Cardiac fibroblast (primary cell): Measurements from ENCODE around the gene CYTIP.

Source experiments
- DNase-seq, 2 donors: peaks; one replicate each; pipeline versions ENCODE4 v3.0.0 to v3.0.0-alpha.2; 2010; ENCODE audit warnings: low read depth in 2 of 2
- H3K4me3 ChIP-seq, 2 donors: replicated peaks in 1 of 2; 1 replicate in 1 of 2; 2 replicates in 1 of 2; pipeline ENCODE4 v1.5.1; 2011; ENCODE audit warnings: low read depth in 2 of 2, low read length in 2 of 2, mild to moderate bottlenecking in 2 of 2, moderate library complexity in 1 of 2
- CTCF ChIP-seq: IDR thresholded peaks from one replicate; pipeline ENCODE4 v1.5.1; 2011; ENCODE audit warnings: low read depth, mild to moderate bottlenecking, low read length, inconsistent platforms

CYTIP gene

DNA sequence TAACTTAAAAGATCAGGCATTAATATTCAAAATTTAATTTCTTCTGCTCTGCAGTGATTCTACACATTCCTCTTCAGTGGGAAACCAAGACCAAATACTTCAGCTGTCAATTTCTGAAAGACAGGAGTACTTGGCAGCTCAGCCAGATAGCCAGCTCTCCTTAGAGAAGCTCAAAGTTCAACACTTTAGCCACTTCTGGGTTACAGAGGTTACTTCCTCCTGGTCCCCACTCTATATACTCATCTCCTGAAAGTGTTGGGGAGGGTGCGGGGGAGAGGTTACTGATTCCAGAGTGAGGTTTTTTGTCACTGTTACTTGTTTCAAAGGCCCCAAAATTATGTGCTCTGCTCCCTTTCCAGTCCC lies 4.1 kb downstream of the CYTIP start:
- no peak overlapping the region for H3K4me3 ChIP-seq
- no peak for TF ChIP-seq CTCF
- no peak for DNase-seq

DNA sequence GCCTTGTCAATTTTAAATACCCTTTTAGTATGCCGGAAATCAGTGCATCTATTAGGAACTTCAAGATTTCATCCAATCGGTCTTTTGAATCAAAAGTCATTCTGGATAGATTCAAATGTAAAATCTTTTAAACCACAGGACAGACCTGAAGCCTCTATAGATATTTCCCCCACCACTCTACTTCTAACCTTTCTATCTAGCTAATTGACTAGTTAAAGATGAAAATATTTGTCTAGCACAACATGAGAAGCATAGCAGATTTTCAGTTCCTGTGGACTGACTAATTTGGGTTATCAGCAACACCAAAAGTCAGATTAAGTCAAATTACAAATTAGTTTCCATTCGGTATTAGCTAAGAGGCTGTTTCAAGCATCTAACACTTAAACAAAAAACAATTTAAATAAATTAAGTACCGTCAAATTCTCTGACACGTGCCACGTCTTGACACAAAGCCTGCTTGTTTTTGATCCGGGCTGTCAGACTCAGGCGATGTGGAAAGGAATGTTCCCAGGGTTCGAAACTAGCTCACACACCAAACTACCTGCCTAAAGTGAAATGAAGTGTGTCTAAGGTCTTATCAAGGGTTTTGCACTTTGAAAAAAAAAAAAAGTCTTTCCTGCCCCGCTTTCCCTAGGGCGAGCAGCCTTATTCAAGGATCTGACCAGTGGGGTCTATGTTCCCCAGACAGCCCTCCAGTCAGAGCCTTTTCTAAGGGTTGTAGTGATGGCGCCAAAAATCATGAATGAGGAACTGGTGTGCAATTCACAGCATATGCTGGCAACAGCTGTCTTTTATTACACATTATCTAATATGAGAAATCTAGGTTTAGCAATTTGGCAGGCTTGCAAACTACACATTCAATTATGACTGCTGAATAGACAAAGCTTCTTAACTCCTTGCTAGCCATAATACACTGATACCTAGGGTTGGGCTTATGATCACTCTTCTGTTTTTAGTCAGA lies 4.7 kb downstream of the CYTIP start:
- peak; percentile 18 to 59 for DNase-seq
- no peak for TF ChIP-seq CTCF
- no peak overlapping the region for H3K4me3 ChIP-seq

- no peak overlapping the region for H3K4me3 ChIP-seq
- no peak for TF ChIP-seq CTCF
- peak in 1 of 2 donors; percentile 15 for DNase-seq
Measured at GRCh38 chr2:157433394-157433793, 10.5 kb downstream of the CYTIP start.

- H3K4me3 ChIP-seq, result no peak overlapping the region
- no peak for TF ChIP-seq CTCF
- DNase-seq, result no peak
Measured at GRCh38 chr2:157432475-157433106, 11.3 kb downstream of the CYTIP start.

GRCh38 chr2:157431176-157431575 lies 12.7 kb downstream of the CYTIP start:
- no peak overlapping the region for H3K4me3 ChIP-seq
- no peak for TF ChIP-seq CTCF
- DNase-seq, result no peak

DNA sequence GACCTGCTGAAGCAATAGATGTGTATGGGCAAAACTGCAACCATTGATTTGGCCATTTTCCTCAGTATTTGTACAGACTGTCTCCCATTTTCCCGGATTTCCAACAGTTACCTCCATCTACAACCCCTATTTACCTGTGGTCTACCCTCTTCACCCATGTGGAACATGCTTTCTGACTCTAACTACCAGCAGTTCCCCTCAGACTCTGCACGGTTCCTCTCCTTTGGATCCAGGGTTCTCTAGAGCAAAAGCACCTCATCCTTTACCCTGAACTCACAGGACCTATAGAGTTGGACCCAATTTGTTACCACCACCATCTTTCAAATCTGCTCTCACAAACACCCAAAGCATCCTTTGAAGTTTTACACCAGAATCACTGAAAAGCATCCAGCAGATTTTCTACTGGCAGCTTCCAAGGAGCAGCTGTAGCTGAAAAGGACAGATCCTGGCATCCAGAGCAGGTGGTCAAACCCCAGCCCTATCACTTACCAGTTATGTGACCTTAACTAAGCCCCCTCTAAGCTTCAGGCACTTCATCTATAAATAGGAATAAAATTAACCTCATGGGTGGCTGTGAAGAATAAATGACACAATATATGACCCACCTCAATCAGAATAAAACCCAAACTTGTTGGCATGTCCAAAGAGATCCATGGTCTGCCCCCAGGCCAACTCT lies 15.3 kb downstream of the CYTIP start:
- H3K4me3 ChIP-seq, result no peak overlapping the region
- TF ChIP-seq CTCF, result no peak
- no peak for DNase-seq
